GM12892 (cell line): ENCODE results near the gene DENND6B.

Experiments
- POLR2A ChIP-seq: IDR thresholded peaks from 2 replicates; pipeline ENCODE4 v1.6.1; 2011; ENCODE audit warnings: low read depth, low read length, control low read depth
- POLR2AphosphoS5 ChIP-seq: IDR thresholded peaks from 2 replicates; pipeline ENCODE4 v1.6.1; 2011; ENCODE audit warnings: low read depth, low read length, control low read depth
- TAF1 ChIP-seq: IDR thresholded peaks from 2 replicates; pipeline ENCODE4 v1.6.1; 2011; ENCODE audit warnings: low read depth, mild to moderate bottlenecking, control low read depth, low read length, borderline replicate concordance

DNA sequence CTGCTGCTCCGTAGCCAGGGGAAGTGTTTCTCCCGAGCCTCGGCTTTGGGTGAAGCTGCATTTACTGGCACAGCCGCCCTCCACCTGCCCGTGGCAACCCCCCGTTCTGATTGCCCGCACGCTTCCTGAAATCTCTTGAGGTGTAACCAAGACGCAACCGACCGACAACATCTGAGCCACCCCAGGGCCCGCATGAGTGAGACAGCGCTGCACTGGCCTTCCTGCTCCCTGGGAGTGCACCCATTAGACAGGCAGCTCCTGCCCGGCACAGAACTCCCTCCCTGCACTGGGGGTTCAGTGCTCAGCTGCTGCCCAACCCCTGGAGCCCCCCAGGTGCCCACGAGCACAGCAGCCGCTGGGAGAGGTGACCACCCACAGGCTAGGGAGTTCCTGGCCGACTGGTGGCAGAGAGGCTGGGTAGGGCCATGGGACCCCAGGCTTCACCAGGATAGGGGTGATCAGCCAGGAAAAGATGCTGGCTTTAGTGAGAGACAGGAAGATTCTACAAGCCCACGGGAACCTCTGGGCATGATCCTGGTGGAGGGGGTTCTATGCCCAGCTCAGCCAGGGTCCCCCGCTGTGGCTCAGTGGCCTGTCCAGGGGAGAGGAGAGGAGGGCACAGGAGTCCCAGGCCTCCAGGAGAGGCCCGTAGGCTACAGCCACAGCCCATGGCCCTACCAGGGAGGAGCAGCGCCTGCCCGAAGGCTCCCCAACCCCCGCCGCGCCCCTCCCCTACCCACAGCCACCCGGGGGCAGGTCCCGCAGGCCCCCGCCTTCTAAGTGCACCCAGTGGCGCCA lies 34.0 kb downstream of the DENND6B start:
- TF ChIP-seq POLR2A = no peak
- no peak for TF ChIP-seq POLR2AphosphoS5
- TF ChIP-seq TAF1 = no peak
